Breast epithelium (tissue), 4 donors: ENCODE results near the gene SLCO4A1. TPM values are rescaled to one million over a fixed set of nuclear protein-coding genes. Genes with fewer than 3 reads are reported as not detected.
A peak's percentile ranks its signal among the peaks of the same experiment; 100 is the strongest.
"Not testable (repeated sequence)": the region's sequence is repeated elsewhere in the genome, so short reads cannot be mapped to it uniquely, and the experiment has no call there.

Experiments used
- DNase-seq, 2 donors: peaks; one replicate each; pipeline ENCODE4 v3.0.0-alpha.2; 2019; ENCODE audit warnings: low spot score in 2 of 2
- H3K27ac ChIP-seq, 2 donors: fragments of 200-600 bp; sonication (generic) in 1 of 2; one replicate each; pipeline ENCODE4 v1.5.1; 2016 to 2019; ENCODE audit warnings: mild to moderate bottlenecking in 1 of 2
- H3K27me3 ChIP-seq, 2 donors: fragments of 200-600 bp; sonication (generic) in 1 of 2; one replicate each; pipeline versions ENCODE4 v1.5.1 to v1.6.0; 2017 to 2019; ENCODE audit warnings: control low read depth in 1 of 2, mild to moderate bottlenecking in 1 of 2
- H3K36me3 ChIP-seq: fragments of 200-600 bp; one replicate; pipeline ENCODE4 v1.5.1; 2019
- H3K4me1 ChIP-seq, 2 donors: fragments of 200-600 bp; sonication (generic); one replicate each; pipeline ENCODE4 v1.5.1; 2016 to 2019; ENCODE audit warnings: control low read depth in 1 of 2
- H3K4me3 ChIP-seq, 3 donors: fragments of 200-600 bp; sonication (generic); 1 replicate in 2 of 3; 2 replicates in 1 of 3; pipeline ENCODE4 v1.5.1; 2016 to 2019; ENCODE audit warnings: mild to moderate bottlenecking in 3 of 3, moderate library complexity in 2 of 3
- H3K9me3 ChIP-seq, 2 donors: fragments of 200-600 bp; sonication (generic) in 1 of 2; one replicate each; pipeline ENCODE4 v1.5.1; 2016 to 2019; ENCODE audit warnings: control low read depth in 1 of 2
- POLR2A ChIP-seq: fragments of 450-650 bp; IDR thresholded peaks from one replicate; pipeline ENCODE4 v1.6.1; 2016; ENCODE audit warnings: antibody characterized with exemption, mild to moderate bottlenecking, moderate library complexity
- POLR2AphosphoS5 ChIP-seq, 3 donors: sonication (generic); formaldehyde crosslinking; IDR thresholded peaks; one replicate each; pipeline ENCODE4 v1.6.1; 2017; ENCODE audit warnings: antibody characterized with exemption in 3 of 3
- intact Hi-C: fragments of 100-400 bp; cut with DNase I; formaldehyde crosslinking; loops from one replicate; pipeline ENCODE4 v1.15.1; 2023; ENCODE audit warnings: low total_unique reads
- total RNA-seq, 3 donors: library from RNA; depleted of rRNA; stranded (reverse); fragments of >200 nt; gene quantifications; one replicate each; pipeline ENCODE4 v1.1.0, GENCODE V29; 2016
- TF ChIP-seq, protein P1 (sequence below), 3 donors: fragments of 450-650 bp; IDR thresholded peaks; one replicate each; pipeline ENCODE4 v1.5.1; 2016 to 2017; ENCODE audit warnings: antibody characterized with exemption in 3 of 3, mild to moderate bottlenecking in 3 of 3, moderate library complexity in 3 of 3

Gene SLCO4A1
- total RNA-seq, 3 donors from 2014 or later: 8.8 to 26.5 (median 15.4) TPM

DNA sequence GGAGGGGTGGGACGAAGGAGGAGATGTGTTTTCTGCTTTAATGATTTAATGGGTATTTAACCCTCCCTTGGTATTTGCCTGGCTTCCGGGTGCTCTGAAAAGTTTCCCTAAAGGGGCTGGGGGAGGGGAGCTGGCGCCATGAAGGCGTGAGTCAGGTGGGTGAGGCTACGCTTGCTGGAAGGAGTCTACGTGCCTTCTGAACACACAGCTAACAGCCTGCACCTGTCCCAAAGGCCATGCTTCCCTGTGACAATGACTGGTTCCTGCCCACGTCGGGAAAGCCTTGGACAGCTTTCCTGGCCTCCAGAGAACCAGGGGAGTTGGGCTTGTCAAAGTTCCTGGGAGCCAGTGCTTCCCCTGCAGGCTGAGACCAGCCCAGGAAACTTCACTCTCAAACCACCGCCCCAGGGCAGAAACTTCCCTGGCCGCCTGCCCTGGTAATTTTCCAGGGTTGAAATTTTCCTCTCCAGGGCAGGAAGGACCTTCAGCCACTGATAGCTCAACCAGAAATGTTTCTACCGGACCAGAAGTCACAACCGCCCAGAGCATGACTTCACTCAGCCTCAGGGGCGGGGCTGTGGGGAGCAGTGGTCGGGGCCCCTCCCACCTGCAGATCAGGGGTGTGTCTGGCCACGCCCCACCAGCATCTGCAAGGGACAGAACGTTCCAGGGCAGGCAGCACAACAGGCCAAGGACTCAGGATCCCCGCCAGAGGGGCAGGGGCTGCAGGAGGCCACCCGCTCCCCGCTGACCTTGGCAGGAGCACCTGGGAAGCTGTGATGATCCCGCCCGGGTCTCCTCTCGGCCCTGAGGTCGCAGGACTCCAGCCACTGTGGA, 18.6 kb upstream of the SLCO4A1 start:
- Histone ChIP-seq H3K9me3 (no peaks in the 10 kb centered on the region), H3K4me1 (peaks cover 12 to 20% of the 10 kb centered on the region in 2 donors), H3K27ac (peak overlapping the region; percentile 95 to 98), H3K4me3 (peak overlapping the region in 2 of 3 donors; percentile 3 to 52), H3K27me3 (peaks cover 0 to 7% of the 10 kb centered on the region in 2 donors), H3K36me3 (no peaks in the 10 kb centered on the region)
- intact Hi-C loops: no loop called here
- DNase-seq: peak; percentile 94 to 96
- TF ChIP-seq POLR2AphosphoS5 (IDR thresholded peaks at IDR 0.05) (peak; percentile 41 to 65 (median 60)), POLR2A (peak; percentile 37)
- TF ChIP-seq, protein P1, sequence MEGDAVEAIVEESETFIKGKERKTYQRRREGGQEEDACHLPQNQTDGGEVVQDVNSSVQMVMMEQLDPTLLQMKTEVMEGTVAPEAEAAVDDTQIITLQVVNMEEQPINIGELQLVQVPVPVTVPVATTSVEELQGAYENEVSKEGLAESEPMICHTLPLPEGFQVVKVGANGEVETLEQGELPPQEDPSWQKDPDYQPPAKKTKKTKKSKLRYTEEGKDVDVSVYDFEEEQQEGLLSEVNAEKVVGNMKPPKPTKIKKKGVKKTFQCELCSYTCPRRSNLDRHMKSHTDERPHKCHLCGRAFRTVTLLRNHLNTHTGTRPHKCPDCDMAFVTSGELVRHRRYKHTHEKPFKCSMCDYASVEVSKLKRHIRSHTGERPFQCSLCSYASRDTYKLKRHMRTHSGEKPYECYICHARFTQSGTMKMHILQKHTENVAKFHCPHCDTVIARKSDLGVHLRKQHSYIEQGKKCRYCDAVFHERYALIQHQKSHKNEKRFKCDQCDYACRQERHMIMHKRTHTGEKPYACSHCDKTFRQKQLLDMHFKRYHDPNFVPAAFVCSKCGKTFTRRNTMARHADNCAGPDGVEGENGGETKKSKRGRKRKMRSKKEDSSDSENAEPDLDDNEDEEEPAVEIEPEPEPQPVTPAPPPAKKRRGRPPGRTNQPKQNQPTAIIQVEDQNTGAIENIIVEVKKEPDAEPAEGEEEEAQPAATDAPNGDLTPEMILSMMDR (IDR thresholded peaks at IDR 0.05): no peak

DNA sequence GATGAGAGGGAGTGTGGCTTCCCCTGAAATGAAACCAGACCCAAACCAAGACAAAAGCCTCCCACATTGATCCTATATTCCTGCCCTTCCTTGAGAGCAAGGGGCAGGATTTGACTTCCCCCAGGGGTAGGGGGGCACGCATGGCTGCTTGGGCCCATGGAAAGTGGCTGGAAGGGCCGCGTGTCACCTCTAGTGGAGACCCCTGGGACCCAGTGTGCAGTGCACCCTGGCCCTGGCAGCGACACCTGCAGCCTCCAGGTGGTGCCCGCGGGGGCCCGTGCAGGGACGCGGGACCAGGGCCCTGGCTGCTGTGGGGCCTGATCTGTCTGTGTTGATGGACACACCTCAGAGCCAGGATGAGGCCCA, 18.0 kb upstream of the SLCO4A1 start:
- no peak for DNase-seq
- Histone ChIP-seq H3K36me3 (no peaks in the 10 kb centered on the region), H3K4me3 (peak overlapping the region in 1 of 3 donors; percentile 52), H3K27me3 (peaks cover 0 to 7% of the 10 kb centered on the region in 2 donors), H3K9me3 (no peaks in the 10 kb centered on the region), H3K4me1 (peaks cover 12 to 20% of the 10 kb centered on the region in 2 donors), H3K27ac (peak overlapping the region; percentile 95 to 98)
- intact Hi-C loops: no loop called here
- no peak for TF ChIP-seq POLR2AphosphoS5 (IDR thresholded peaks at IDR 0.05)

- Histone ChIP-seq H3K27ac (peak overlapping the region; percentile 95 to 98), H3K27me3 (peaks cover 0 to 7% of the 10 kb centered on the region in 2 donors), H3K36me3 (no peaks in the 10 kb centered on the region), H3K9me3 (no peaks in the 10 kb centered on the region), H3K4me1 (peaks cover 12 to 20% of the 10 kb centered on the region in 2 donors), H3K4me3 (no peak overlapping the region)
- TF ChIP-seq POLR2AphosphoS5 (IDR thresholded peaks at IDR 0.05) (no peak), POLR2A (no peak)
- TF ChIP-seq, protein P1 (IDR thresholded peaks at IDR 0.05): no peak
- DNase-seq: peak in 1 of 2 donors; percentile 49
- intact Hi-C loops: no loop called here
These were observed 17.4 kb upstream of the SLCO4A1 start for GRCh38 chr20:62624719-62625453.

GRCh38 chr20:62625516-62625915, 16.8 kb upstream of the SLCO4A1 start:
- H3K36me3 ChIP-seq: no peaks in the 10 kb centered on the region
- peak overlapping the region in 1 of 2 donors; percentile 98 for H3K27ac ChIP-seq
- TF ChIP-seq POLR2AphosphoS5 (IDR thresholded peaks at IDR 0.05) (no peak), POLR2A (no peak)
- TF ChIP-seq, protein P1 (IDR thresholded peaks at IDR 0.05): no peak
- H3K4me3 ChIP-seq: no peak overlapping the region
- no peaks in the 10 kb centered on the region for H3K9me3 ChIP-seq
- intact Hi-C loops: no loop called here
- no peak for DNase-seq
- H3K4me1 ChIP-seq: peaks cover 12 to 20% of the 10 kb centered on the region in 2 donors
- H3K27me3 ChIP-seq: peaks cover 0 to 7% of the 10 kb centered on the region in 2 donors

- TF ChIP-seq POLR2AphosphoS5 (IDR thresholded peaks at IDR 0.05) (no peak), POLR2A (no peak)
- TF ChIP-seq, protein P1 (IDR thresholded peaks at IDR 0.05): no peak
- Histone ChIP-seq H3K4me1 (peaks cover 12 to 20% of the 10 kb centered on the region in 2 donors), H3K4me3 (no peak overlapping the region), H3K36me3 (no peaks in the 10 kb centered on the region), H3K9me3 (no peaks in the 10 kb centered on the region), H3K27ac (no peak overlapping the region), H3K27me3 (peaks cover 0 to 7% of the 10 kb centered on the region in 2 donors)
- DNase-seq: peak in 1 of 2 donors; percentile 51
- intact Hi-C loops: no loop called here
These were observed 16.3 kb upstream of the SLCO4A1 start for GRCh38 chr20:62625921-62626547.

DNA sequence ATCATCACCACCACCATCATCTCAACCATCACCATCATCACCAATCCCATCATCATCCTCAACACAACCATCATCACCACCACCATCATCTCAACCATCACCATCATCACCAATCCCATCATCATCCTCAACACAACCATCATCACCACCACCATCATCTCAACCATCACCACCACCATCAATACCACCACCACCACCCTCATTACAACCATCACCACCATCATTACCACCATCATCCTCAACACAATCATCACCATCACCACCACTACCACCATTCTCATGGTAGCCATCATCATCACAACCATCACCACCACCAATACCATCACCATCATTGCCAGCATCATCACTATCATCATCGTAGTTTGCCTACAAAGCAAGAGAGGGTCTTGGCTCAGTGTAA, 14.9 kb upstream of the SLCO4A1 start:
- not testable (repeated sequence) for DNase-seq, H3K4me3 ChIP-seq, H3K27ac ChIP-seq

More for the DNA sequence above, 14.9 kb upstream of the SLCO4A1 start:
- H3K36me3 ChIP-seq, H3K9me3 ChIP-seq, H3K27me3 ChIP-seq, intact Hi-C loops: not testable (repeated sequence)
- H3K4me1 ChIP-seq: peaks cover 12 to 20% of the 10 kb centered on the region in 2 donors
